Activated CD4-positive, alpha-beta T cell treated with anti-CD3 and anti-CD28 coated beads, Interleukin-2, amount 10 ng/mL, durations not matched to agents 7 days and 5 days (primary cell): ENCODE measurements around the gene ARHGAP10. TPM values are rescaled to one million over a fixed set of nuclear protein-coding genes. Genes with fewer than 3 reads are reported as not detected.

Experiments used
- CTCF ChIA-PET: fragments of 350-600 bp; sonication (Branson Sonifier 250); formaldehyde crosslinking; loops from one replicate; lab custom pipeline; 2021; ENCODE audit warnings: antibody characterized with exemption; lab: Charles Lee
- POLR2A ChIA-PET: fragments of 350-600 bp; sonication (Branson Sonifier 250); formaldehyde crosslinking; loops from one replicate; lab custom pipeline; 2021; ENCODE audit warnings: antibody characterized with exemption; lab: Charles Lee
- DNase-seq: peaks from one replicate; pipeline ENCODE4 v3.0.0-alpha.2; 2020
- H3K27ac Mint-ChIP-seq: one replicate; pipeline ENCODE4 v1.8.0; 2021; ENCODE audit warnings: mild to moderate bottlenecking, moderate library complexity, mixed read lengths
- H3K27me3 Mint-ChIP-seq: one replicate; pipeline ENCODE4 v1.8.0; 2021; ENCODE audit warnings: mixed read lengths
- H3K36me3 Mint-ChIP-seq: one replicate; pipeline ENCODE4 v1.8.0; 2021; ENCODE audit warnings: low read depth, mixed read lengths
- H3K4me1 Mint-ChIP-seq: one replicate; pipeline ENCODE4 v1.8.0; 2021; ENCODE audit warnings: mixed read lengths
- H3K4me3 Mint-ChIP-seq: one replicate; pipeline ENCODE4 v1.8.0; 2021; ENCODE audit warnings: mild to moderate bottlenecking, moderate library complexity, mixed read lengths
- H3K9me3 Mint-ChIP-seq: one replicate; pipeline ENCODE4 v1.8.0; 2021; ENCODE audit warnings: mixed read lengths
- total RNA-seq, 2 experiments: library from RNA; stranded (reverse); gene quantifications; one replicate each; pipeline ENCODE4 v1.2.3, GENCODE V29; 2021

Gene ARHGAP10
- total RNA-seq, 2 experiments from 2014 or later = 9.4 to 10.7 TPM

GRCh38 chr4:148090503-148091476, 358.9 kb downstream of the ARHGAP10 start:
- ChIA-PET POLR2A (no interaction called here), CTCF (interaction anchor here (0.6 to 1.1 kb wide), 2 partner anchors 19 to 102 kb away, joined by 3 read pairs; no protein-coding TSS in a partner anchor)
- no peaks in the 10 kb centered on the region for H3K27me3 Mint-ChIP-seq
- no peak overlapping the region for H3K27ac Mint-ChIP-seq
- no peaks in the 10 kb centered on the region for H3K36me3 Mint-ChIP-seq
- H3K4me1 Mint-ChIP-seq = no peaks in the 10 kb centered on the region
- H3K9me3 Mint-ChIP-seq = no peaks in the 10 kb centered on the region
- DNase-seq = no peak
- H3K4me3 Mint-ChIP-seq = no peak overlapping the region

DNA sequence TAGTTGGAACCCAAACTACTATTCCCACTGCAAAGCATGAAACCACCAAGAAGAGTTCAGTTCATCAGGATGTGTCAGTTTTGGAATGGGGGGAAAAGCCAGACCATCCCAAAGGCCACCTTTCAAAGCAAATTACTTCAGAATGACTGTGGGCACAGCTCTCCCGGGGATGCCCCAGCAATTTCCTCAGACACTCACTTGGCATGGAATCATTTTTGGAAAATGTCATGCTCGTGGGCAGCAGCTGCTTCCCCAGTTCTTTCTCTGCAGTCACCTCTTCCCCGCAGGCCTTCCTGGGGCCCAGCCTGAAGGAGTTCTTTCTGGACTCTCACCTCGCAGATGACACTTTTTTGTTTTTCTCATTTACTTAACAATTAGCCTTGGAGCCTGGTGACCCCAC, 360.0 kb downstream of the ARHGAP10 start:
- H3K27me3 Mint-ChIP-seq = no peaks in the 10 kb centered on the region
- no peak overlapping the region for H3K27ac Mint-ChIP-seq
- POLR2A ChIA-PET = no interaction called here
- no peaks in the 10 kb centered on the region for H3K9me3 Mint-ChIP-seq
- CTCF ChIA-PET = no interaction called here
- no peak overlapping the region for H3K4me3 Mint-ChIP-seq
- H3K4me1 Mint-ChIP-seq = no peaks in the 10 kb centered on the region
- no peaks in the 10 kb centered on the region for H3K36me3 Mint-ChIP-seq
- no peak for DNase-seq

GRCh38 chr4:148092316-148093014, 360.6 kb downstream of the ARHGAP10 start:
- ChIA-PET CTCF (no interaction called here), POLR2A (no interaction called here)
- no peaks in the 10 kb centered on the region for H3K4me1 Mint-ChIP-seq

GRCh38 chr4:148093065-148093464, 361.2 kb downstream of the ARHGAP10 start:
- H3K27me3 Mint-ChIP-seq = no peaks in the 10 kb centered on the region

More at GRCh38 chr4:148092316-148093014, 360.6 kb downstream of the ARHGAP10 start:
- Mint-ChIP-seq H3K4me3 (no peak overlapping the region), H3K27ac (no peak overlapping the region), H3K9me3 (no peaks in the 10 kb centered on the region), H3K36me3 (no peaks in the 10 kb centered on the region), H3K27me3 (no peaks in the 10 kb centered on the region)
- DNase-seq = no peak

DNA sequence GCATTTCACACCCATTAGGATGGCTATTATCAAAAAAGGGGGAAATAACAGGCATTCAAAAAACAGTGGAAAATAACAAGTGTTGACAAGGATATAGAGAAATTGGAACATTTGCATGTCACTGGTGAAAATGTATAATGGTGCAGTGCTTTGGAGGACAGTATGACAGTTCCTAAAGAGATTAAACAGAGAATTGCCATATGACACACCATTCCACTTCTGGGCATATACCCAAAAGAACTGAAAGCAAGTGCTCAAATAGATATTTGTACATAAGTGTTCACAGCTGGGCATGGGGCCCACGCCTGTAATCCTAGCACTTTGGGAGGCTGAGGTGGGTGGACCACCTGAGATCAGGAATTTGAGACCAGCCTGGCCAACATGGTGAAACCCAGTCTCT, 362.3 kb downstream of the ARHGAP10 start:
- ChIA-PET CTCF (no interaction called here), POLR2A (no interaction called here)
- Mint-ChIP-seq H3K4me3 (no peak overlapping the region), H3K27me3 (no peaks in the 10 kb centered on the region), H3K36me3 (no peaks in the 10 kb centered on the region), H3K4me1 (no peaks in the 10 kb centered on the region), H3K9me3 (no peaks in the 10 kb centered on the region), H3K27ac (no peak overlapping the region)
- no peak for DNase-seq

More at GRCh38 chr4:148093065-148093464, 361.2 kb downstream of the ARHGAP10 start:
- no peak for DNase-seq
- H3K4me1 Mint-ChIP-seq = no peaks in the 10 kb centered on the region
- no peak overlapping the region for H3K4me3 Mint-ChIP-seq
- no peaks in the 10 kb centered on the region for H3K36me3 Mint-ChIP-seq
- no peak overlapping the region for H3K27ac Mint-ChIP-seq
- H3K9me3 Mint-ChIP-seq = no peaks in the 10 kb centered on the region
- CTCF ChIA-PET = no interaction called here
- POLR2A ChIA-PET = no interaction called here

DNA sequence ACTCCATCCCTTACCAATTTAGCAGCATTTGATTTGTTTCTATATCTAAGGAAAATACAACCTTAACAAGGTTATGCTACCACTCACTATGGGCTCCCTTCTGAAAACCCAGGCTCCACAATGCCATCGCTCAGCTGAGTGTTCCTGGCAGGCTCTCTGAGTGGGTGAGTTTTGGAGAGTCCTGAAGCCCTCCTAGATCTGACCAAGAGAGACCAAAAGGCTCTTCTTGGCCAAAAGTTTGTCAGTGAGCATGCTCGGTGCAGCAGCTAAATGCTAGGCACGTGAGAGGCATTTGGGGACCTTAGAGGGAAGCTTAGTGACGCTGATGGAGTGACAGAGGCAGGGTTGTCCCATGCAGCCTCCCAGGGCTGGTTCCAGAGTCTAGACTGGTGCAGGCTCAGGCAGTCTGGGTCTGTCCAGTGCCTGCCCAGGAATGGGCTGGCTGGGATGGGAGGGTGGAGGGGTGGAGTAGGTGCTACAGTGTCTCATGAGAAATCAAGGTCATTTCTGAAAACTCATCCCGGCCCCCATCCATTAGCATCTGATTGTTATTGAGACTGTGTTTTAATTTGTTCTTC, 363.5 kb downstream of the ARHGAP10 start:
- Mint-ChIP-seq H3K4me3 (no peak overlapping the region), H3K27ac (no peak overlapping the region), H3K27me3 (no peaks in the 10 kb centered on the region), H3K9me3 (no peaks in the 10 kb centered on the region), H3K36me3 (no peaks in the 10 kb centered on the region), H3K4me1 (no peaks in the 10 kb centered on the region)
- no peak for DNase-seq
- ChIA-PET POLR2A (no interaction called here), CTCF (no interaction called here)

DNA sequence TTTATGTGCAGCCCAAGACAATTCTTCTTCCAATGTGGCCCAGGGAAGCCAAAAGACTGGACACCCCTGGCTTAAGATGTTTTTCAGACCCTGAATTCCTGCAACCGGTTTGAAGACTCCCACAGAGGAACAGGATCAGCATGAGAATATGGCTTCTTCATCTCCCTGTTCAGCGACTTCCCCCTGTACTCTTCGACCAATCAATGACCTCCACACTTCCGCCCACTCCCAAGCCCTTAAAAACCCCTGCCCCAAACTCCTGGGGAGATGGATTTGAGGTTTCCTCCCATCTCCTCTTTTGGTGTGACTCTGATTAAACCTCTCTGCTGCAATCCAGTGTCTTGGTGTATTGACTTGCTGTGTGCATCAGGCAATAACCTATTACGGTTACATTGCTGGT, 365.9 kb downstream of the ARHGAP10 start:
- no peak overlapping the region for H3K27ac Mint-ChIP-seq
- CTCF ChIA-PET = no interaction called here

GRCh38 chr4:148101235-148101634, 369.3 kb downstream of the ARHGAP10 start:
- H3K36me3 Mint-ChIP-seq = peaks cover 9% of the 10 kb centered on the region
- CTCF ChIA-PET = no interaction called here
- H3K27ac Mint-ChIP-seq = no peak overlapping the region
- no peaks in the 10 kb centered on the region for H3K27me3 Mint-ChIP-seq
- DNase-seq = no peak
- H3K4me1 Mint-ChIP-seq = no peaks in the 10 kb centered on the region
- H3K4me3 Mint-ChIP-seq = no peak overlapping the region
- peaks cover 2% of the 10 kb centered on the region for H3K9me3 Mint-ChIP-seq
- POLR2A ChIA-PET = no interaction called here

More for the DNA sequence above, 365.9 kb downstream of the ARHGAP10 start:
- no peak for DNase-seq
- POLR2A ChIA-PET = no interaction called here
- Mint-ChIP-seq H3K36me3 (no peaks in the 10 kb centered on the region), H3K27me3 (no peaks in the 10 kb centered on the region), H3K4me1 (no peaks in the 10 kb centered on the region), H3K4me3 (no peak overlapping the region), H3K9me3 (no peaks in the 10 kb centered on the region)

- no peaks in the 10 kb centered on the region for H3K4me1 Mint-ChIP-seq
- ChIA-PET CTCF (no interaction called here), POLR2A (no interaction called here)
- H3K27me3 Mint-ChIP-seq = no peaks in the 10 kb centered on the region
- H3K27ac Mint-ChIP-seq = no peak overlapping the region
- no peak for DNase-seq
- H3K9me3 Mint-ChIP-seq = peaks cover 3% of the 10 kb centered on the region
- no peak overlapping the region for H3K4me3 Mint-ChIP-seq
- peaks cover 9% of the 10 kb centered on the region for H3K36me3 Mint-ChIP-seq
Measured at GRCh38 chr4:148101790-148102189, 369.9 kb downstream of the ARHGAP10 start.

GRCh38 chr4:148103597-148104355, 371.9 kb downstream of the ARHGAP10 start:
- H3K9me3 Mint-ChIP-seq = peaks cover 10% of the 10 kb centered on the region
- H3K4me3 Mint-ChIP-seq = no peak overlapping the region
- H3K27ac Mint-ChIP-seq = no peak overlapping the region
- no peaks in the 10 kb centered on the region for H3K27me3 Mint-ChIP-seq
- no peak for DNase-seq
- H3K4me1 Mint-ChIP-seq = no peaks in the 10 kb centered on the region
- ChIA-PET POLR2A (no interaction called here), CTCF (no interaction called here)
- H3K36me3 Mint-ChIP-seq = peaks cover 12% of the 10 kb centered on the region

- H3K36me3 Mint-ChIP-seq = peaks cover 13% of the 10 kb centered on the region
- CTCF ChIA-PET = no interaction called here
- H3K27me3 Mint-ChIP-seq = no peaks in the 10 kb centered on the region
- peaks cover 7% of the 10 kb centered on the region for H3K9me3 Mint-ChIP-seq
- H3K4me3 Mint-ChIP-seq = no peak overlapping the region
- POLR2A ChIA-PET = no interaction called here
- H3K4me1 Mint-ChIP-seq = peaks cover 10% of the 10 kb centered on the region
- H3K27ac Mint-ChIP-seq = no peak overlapping the region
- DNase-seq = no peak
Measured at GRCh38 chr4:148108766-148109165, 376.9 kb downstream of the ARHGAP10 start.

DNA sequence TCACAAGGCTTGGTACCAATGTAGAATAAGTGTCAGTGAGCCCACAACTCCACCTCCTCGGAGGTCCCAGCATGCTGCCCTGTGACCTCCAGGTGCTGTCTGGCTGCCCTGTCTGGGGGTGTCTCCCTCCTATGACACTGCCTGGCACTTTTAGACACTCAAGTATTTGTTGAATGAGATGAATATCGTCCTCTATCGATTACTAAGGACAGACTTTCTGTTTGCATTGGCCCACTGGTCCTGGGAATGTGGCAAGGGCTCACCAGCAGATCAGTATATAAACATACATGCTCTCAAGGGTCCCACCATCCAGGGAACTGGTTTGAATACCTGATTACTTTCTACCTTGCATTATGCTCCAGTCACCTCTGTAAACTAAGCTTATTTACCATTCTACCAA, 377.3 kb downstream of the ARHGAP10 start:
- no peak for DNase-seq
- peaks cover 10% of the 10 kb centered on the region for H3K4me1 Mint-ChIP-seq
- ChIA-PET CTCF (no interaction called here), POLR2A (no interaction called here)
- H3K36me3 Mint-ChIP-seq = peaks cover 10% of the 10 kb centered on the region
- H3K9me3 Mint-ChIP-seq = peaks cover 7% of the 10 kb centered on the region
- H3K27ac Mint-ChIP-seq = no peak overlapping the region
- no peak overlapping the region for H3K4me3 Mint-ChIP-seq
- no peaks in the 10 kb centered on the region for H3K27me3 Mint-ChIP-seq
